CD4-positive, alpha-beta T cell (primary cell): Measurements from ENCODE around the gene CHST15. TPM values are rescaled to one million over a fixed set of nuclear protein-coding genes. Genes with fewer than 3 reads are reported as not detected.

Experiments used
- ATAC-seq: fragments of 200-7000 bp; cut with Tn5 transposase; one replicate; pipeline ENCODE4 v1.10.0; 2022; ENCODE audit warnings: mild to moderate bottlenecking; ENCODE audit not compliant: poor library complexity
- CTCF ChIA-PET: fragments of 350-600 bp; sonication (Branson Sonifier 250); formaldehyde crosslinking; loops from one replicate; lab custom pipeline; 2021; ENCODE audit warnings: antibody characterized with exemption, inconsistent platforms; lab: Charles Lee
- POLR2A ChIA-PET: fragments of 350-600 bp; sonication (Branson Sonifier 250); formaldehyde crosslinking; loops from one replicate; lab custom pipeline; 2021; ENCODE audit warnings: antibody characterized with exemption, inconsistent platforms; lab: Charles Lee
- DNase-seq, 14 experiments: peaks; one replicate each; pipeline ENCODE4 v3.0.0-alpha.2; 2013 to 2020; ENCODE audit warnings: mixed read lengths in 2 of 14
- H3K27ac ChIP-seq, 2 donors: one replicate each; pipeline versions ENCODE4 v1.5.1 to v1.7.0; 2013; ENCODE audit warnings: low read length in 2 of 2, low read depth in 1 of 2, mild to moderate bottlenecking in 1 of 2
- H3K27me3 ChIP-seq, 2 experiments: 1 replicate in 1 of 2; 2 replicates in 1 of 2; pipeline versions ENCODE4 v1.6.1 to v1.7.0; 2013; ENCODE audit warnings: low read length in 2 of 2, control low read depth in 1 of 2, mild to moderate bottlenecking in 1 of 2, moderate library complexity in 1 of 2; ENCODE audit not compliant: insufficient read depth in 2 of 2, control insufficient read depth in 1 of 2
- H3K36me3 ChIP-seq: one replicate; pipeline ENCODE4 v1.6.1; 2013; ENCODE audit warnings: low read length, control low read depth; ENCODE audit not compliant: insufficient read depth
- H3K4me1 ChIP-seq: one replicate; pipeline ENCODE4 v1.6.1; 2013; ENCODE audit warnings: low read length, control low read depth; ENCODE audit not compliant: insufficient read depth
- H3K4me3 ChIP-seq: one replicate; pipeline ENCODE4 v1.5.1; 2013; ENCODE audit warnings: mild to moderate bottlenecking, low read length, moderate library complexity
- H3K9me3 ChIP-seq, 2 experiments: 1 replicate in 1 of 2; 2 replicates in 1 of 2; pipeline versions ENCODE4 v1.6.1 to v1.7.0; 2013; ENCODE audit warnings: low read length in 2 of 2, mild to moderate bottlenecking in 2 of 2, control low read depth in 1 of 2, moderate library complexity in 1 of 2; ENCODE audit not compliant: control insufficient read depth in 1 of 2, insufficient read depth in 1 of 2
- H3K27ac Mint-ChIP-seq: one replicate; pipeline ENCODE4 v1.8.0; 2020; ENCODE audit warnings: mixed read lengths
- H3K27me3 Mint-ChIP-seq: one replicate; pipeline ENCODE4 v1.8.0; 2021; ENCODE audit warnings: mixed read lengths
- H3K36me3 Mint-ChIP-seq: one replicate; pipeline ENCODE4 v1.8.0; 2021; ENCODE audit warnings: low read depth, mixed read lengths
- H3K4me1 Mint-ChIP-seq: one replicate; pipeline ENCODE4 v1.8.0; 2021; ENCODE audit warnings: low read depth, mixed read lengths
- H3K4me3 Mint-ChIP-seq: one replicate; pipeline ENCODE4 v1.8.0; 2020; ENCODE audit warnings: mild to moderate bottlenecking, mixed read lengths
- H3K9me3 Mint-ChIP-seq: one replicate; pipeline ENCODE4 v1.8.0; 2020; ENCODE audit warnings: mixed read lengths
- intact Hi-C, 2 experiments: fragments of 100-400 bp; cut with DNase I in 1 of 2; cut with micrococcal nuclease in 1 of 2; formaldehyde crosslinking; loops; one replicate each; pipeline versions ENCODE4 v1.15.1 to v1.9.0; 2023 to 2025; cut with DNase I, micrococcal nuclease
- total RNA-seq, 174 experiments: library from RNA in 2 of 174; stranded (reverse) in 2 of 174; gene quantifications; one replicate each; pipeline ENCODE4 v1.2.3 and lab custom pipeline; 2021 to 2026
- TF ChIP-seq, protein P1 (sequence below): fragments of 200-600 bp; IDR thresholded peaks from one replicate; pipeline ENCODE4 v1.8.0; 2022; ENCODE audit warnings: antibody characterized with exemption, mild to moderate bottlenecking

The CHST15 gene
- total RNA-seq, 2 experiments from 2014 or later, result 0.42 to 0.52 TPM

- no peak overlapping the region for H3K4me3 ChIP-seq
- H3K4me1 ChIP-seq, result no peaks in the 10 kb centered on the region
- H3K9me3 Mint-ChIP-seq, result peaks cover 2% of the 10 kb centered on the region
- DNase-seq, result no peak
- H3K9me3 ChIP-seq, result peaks cover 0 to 27% of the 10 kb centered on the region in 2 experiments
- H3K4me3 Mint-ChIP-seq, result no peak overlapping the region
- intact Hi-C loops, result no loop called here
- H3K36me3 Mint-ChIP-seq, result no peaks in the 10 kb centered on the region
- TF ChIP-seq, protein P1, sequence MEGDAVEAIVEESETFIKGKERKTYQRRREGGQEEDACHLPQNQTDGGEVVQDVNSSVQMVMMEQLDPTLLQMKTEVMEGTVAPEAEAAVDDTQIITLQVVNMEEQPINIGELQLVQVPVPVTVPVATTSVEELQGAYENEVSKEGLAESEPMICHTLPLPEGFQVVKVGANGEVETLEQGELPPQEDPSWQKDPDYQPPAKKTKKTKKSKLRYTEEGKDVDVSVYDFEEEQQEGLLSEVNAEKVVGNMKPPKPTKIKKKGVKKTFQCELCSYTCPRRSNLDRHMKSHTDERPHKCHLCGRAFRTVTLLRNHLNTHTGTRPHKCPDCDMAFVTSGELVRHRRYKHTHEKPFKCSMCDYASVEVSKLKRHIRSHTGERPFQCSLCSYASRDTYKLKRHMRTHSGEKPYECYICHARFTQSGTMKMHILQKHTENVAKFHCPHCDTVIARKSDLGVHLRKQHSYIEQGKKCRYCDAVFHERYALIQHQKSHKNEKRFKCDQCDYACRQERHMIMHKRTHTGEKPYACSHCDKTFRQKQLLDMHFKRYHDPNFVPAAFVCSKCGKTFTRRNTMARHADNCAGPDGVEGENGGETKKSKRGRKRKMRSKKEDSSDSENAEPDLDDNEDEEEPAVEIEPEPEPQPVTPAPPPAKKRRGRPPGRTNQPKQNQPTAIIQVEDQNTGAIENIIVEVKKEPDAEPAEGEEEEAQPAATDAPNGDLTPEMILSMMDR, result no peak
- no peaks in the 10 kb centered on the region for H3K4me1 Mint-ChIP-seq
- no peaks in the 10 kb centered on the region for H3K27me3 ChIP-seq
- no peak overlapping the region for H3K27ac Mint-ChIP-seq
- peaks cover 26% of the 10 kb centered on the region for H3K27me3 Mint-ChIP-seq
- ChIA-PET POLR2A (no interaction called here), CTCF (no interaction called here)
- H3K27ac ChIP-seq, result no peak overlapping the region
- no peaks in the 10 kb centered on the region for H3K36me3 ChIP-seq
- ATAC-seq, result no peak
Measured at GRCh38 chr10:124105594-124105993, 12.2 kb upstream of the CHST15 start.

DNA sequence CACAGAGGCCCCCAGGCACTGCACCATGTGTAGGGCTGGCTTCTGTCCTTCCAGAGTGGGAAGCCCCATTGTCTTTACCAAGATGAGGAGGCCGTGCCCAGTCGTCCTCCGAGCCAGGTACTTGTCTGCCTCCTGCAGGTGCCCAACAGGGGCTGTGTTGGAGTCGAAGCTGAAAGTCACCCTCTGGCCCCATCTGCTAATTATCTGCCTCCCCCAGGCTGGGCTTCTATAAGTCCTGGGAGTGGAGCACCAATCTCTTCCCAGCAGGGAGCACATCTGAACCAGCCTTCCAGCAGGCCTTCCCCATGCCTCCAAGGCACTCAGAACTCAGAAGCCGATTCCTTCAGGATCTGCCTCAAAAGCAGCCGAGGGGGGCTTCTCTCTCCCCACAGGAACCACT, 11.6 kb upstream of the CHST15 start:
- Histone ChIP-seq H3K4me1 (no peaks in the 10 kb centered on the region), H3K4me3 (no peak overlapping the region), H3K27me3 (no peaks in the 10 kb centered on the region), H3K36me3 (no peaks in the 10 kb centered on the region), H3K27ac (no peak overlapping the region), H3K9me3 (peaks cover 0 to 27% of the 10 kb centered on the region in 2 experiments)
- peaks cover 2% of the 10 kb centered on the region for H3K9me3 Mint-ChIP-seq
- intact Hi-C loops, result no loop called here
- ChIA-PET POLR2A (no interaction called here), CTCF (no interaction called here)
- H3K4me1 Mint-ChIP-seq, result no peaks in the 10 kb centered on the region
- H3K27me3 Mint-ChIP-seq, result peaks cover 22% of the 10 kb centered on the region
- H3K27ac Mint-ChIP-seq, result no peak overlapping the region
- ATAC-seq, result no peak
- TF ChIP-seq, protein P1, result no peak
- H3K4me3 Mint-ChIP-seq, result no peak overlapping the region
- H3K36me3 Mint-ChIP-seq, result no peaks in the 10 kb centered on the region
- no peak for DNase-seq

DNA sequence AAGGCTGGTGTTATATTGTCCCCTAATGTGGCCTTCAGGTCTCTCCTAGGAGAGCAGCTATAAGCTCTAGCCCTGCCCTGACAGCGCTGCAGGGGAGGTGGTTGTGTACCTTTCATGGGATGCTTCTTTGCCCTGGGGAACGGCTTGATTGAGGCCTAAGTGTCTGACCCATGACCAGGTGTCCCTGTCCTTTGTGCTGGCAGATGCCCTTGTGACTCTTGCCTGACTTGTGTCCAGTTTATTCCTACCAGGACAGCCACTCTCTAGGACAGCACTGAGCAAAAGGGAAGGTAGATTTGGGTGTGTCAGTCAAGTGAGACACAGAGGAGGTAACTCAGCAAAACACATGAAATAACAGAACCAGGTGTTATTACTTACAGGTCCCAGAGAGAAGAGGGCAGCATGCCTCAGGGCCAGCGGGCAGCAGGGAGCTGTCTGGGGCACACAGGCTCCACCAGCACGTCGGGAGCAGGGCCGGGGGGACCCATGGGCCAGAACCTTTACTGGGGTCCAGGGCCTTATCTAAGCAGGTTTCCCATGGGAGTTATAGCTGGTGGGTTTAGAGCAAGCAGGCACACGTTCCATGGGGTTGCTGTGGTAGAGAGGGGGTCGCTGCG, 10.7 kb upstream of the CHST15 start:
- DNase-seq (no peak), ATAC-seq (no peak)
- H3K4me3 Mint-ChIP-seq, result no peak overlapping the region
- Histone ChIP-seq H3K4me3 (no peak overlapping the region), H3K9me3 (peaks cover 0 to 27% of the 10 kb centered on the region in 2 experiments), H3K4me1 (no peaks in the 10 kb centered on the region), H3K27ac (no peak overlapping the region), H3K27me3 (no peaks in the 10 kb centered on the region), H3K36me3 (no peaks in the 10 kb centered on the region)
- ChIA-PET POLR2A (no interaction called here), CTCF (no interaction called here)
- peaks cover 2% of the 10 kb centered on the region for H3K9me3 Mint-ChIP-seq
- no peak overlapping the region for H3K27ac Mint-ChIP-seq
- TF ChIP-seq, protein P1, result no peak
- intact Hi-C loops, result no loop called here
- no peaks in the 10 kb centered on the region for H3K36me3 Mint-ChIP-seq
- no peaks in the 10 kb centered on the region for H3K4me1 Mint-ChIP-seq
- H3K27me3 Mint-ChIP-seq, result peaks cover 20% of the 10 kb centered on the region
